AG09309 (cell line): ENCODE results near the gene ZMIZ1.

Source experiments
- DNase-seq: peaks from one replicate; pipeline ENCODE4 v3.0.0-alpha.2; 2010; ENCODE audit warnings: low read depth
- H3K4me3 ChIP-seq: 2 replicates; pipeline ENCODE4 v1.5.1; 2011; ENCODE audit warnings: mild to moderate bottlenecking, low read depth, low read length, moderate library complexity; ENCODE audit not compliant: control insufficient read depth
- CTCF ChIP-seq: IDR thresholded peaks from 2 replicates; pipeline ENCODE4 v1.5.1; 2011; ENCODE audit warnings: mild to moderate bottlenecking, low read depth, low read length, inconsistent platforms; ENCODE audit not compliant: insufficient read depth, control insufficient read depth; ENCODE audit errors: missing control alignments

ZMIZ1 gene

GRCh38 chr10:79268161-79268601 is 199.4 kb downstream of the ZMIZ1 start:
- no peak overlapping the region for H3K4me3 ChIP-seq
- DNase-seq, result no peak
- no peak for TF ChIP-seq CTCF

GRCh38 chr10:79268742-79269141 is 200.0 kb downstream of the ZMIZ1 start:
- no peak overlapping the region for H3K4me3 ChIP-seq
- no peak for DNase-seq
- no peak for TF ChIP-seq CTCF

- H3K4me3 ChIP-seq, result no peak overlapping the region
- no peak for DNase-seq
- no peak for TF ChIP-seq CTCF
Observed at GRCh38 chr10:79269443-79269842, 200.7 kb downstream of the ZMIZ1 start.

GRCh38 chr10:79269969-79270368 is 201.2 kb downstream of the ZMIZ1 start:
- no peak for TF ChIP-seq CTCF
- no peak for DNase-seq
- H3K4me3 ChIP-seq, result no peak overlapping the region

GRCh38 chr10:79270466-79271246 is 201.9 kb downstream of the ZMIZ1 start:
- no peak for TF ChIP-seq CTCF
- no peak for DNase-seq
- no peak overlapping the region for H3K4me3 ChIP-seq

GRCh38 chr10:79272353-79272752 is 203.6 kb downstream of the ZMIZ1 start:
- no peak overlapping the region for H3K4me3 ChIP-seq
- TF ChIP-seq CTCF, result no peak
- DNase-seq, result no peak

GRCh38 chr10:79273604-79274003 is 204.8 kb downstream of the ZMIZ1 start:
- no peak for DNase-seq
- H3K4me3 ChIP-seq, result no peak overlapping the region
- TF ChIP-seq CTCF, result no peak
